ENCODE measurements around the gene CD69.

The CD69 gene

DNA sequence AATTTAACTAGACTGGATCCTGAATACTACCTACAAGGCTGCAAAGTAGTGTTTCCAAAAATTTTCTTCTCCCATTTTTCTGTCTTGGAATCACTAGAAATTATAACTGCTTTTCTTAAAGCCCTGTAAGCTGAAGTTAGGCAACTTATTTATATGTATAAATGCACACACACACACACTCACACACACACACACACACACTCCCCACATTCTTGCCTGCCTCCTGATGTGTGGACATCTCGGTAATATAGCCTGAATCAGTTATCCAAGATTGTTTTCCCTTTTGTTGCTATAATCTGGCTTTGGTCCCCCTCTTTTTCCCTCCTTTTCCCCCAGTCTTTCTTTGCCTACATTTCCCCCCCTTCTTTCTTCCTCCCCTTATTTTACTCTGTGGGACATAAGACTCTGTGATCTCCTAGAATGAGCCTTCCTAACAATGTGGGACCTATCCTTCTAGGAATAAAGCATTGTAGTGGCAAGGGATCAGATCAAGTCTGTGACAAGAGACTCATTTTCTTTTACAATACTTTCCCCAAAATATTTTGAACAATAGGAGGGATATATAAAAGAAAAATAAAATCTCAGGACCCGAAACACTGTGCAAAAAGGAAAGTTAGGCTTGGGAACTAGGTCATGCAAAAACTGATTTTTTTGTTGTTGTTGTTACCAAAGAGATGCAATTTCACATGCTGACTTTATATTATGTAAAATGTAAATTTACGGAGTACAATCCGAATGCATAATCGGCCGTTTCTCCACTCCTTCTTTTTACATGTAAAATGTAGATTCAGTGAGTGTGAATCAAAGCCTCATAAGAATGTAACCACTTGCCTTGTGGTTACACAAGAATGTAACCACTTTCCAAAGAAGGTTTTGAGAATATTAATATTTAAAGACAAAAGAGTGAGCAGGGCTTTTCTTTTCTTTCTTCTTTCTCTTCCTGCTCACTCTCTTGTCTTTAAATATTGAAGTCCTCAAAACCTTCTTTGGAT lies 26.3 kb upstream of the CD69 start:
- Histone ChIP-seq H3K4me2 (ENCODE audit: low read depth, low read length, poor library complexity, severe bottlenecking) (no peak overlapping the region), H3K9me3 (ENCODE audit: insufficient read depth, low read depth, low read length) (no peaks in the 10 kb centered on the region), H3F3A (ENCODE audit: low read depth) (no peaks in the 10 kb centered on the region; the same call in 1 of the 2 replicates), H3K4me1 (ENCODE audit: insufficient read depth, low read length, poor library complexity, severe bottlenecking) (no peaks in the 10 kb centered on the region), H3K27me3 (ENCODE audit: insufficient read depth, low read length, poor library complexity, severe bottlenecking) (no peaks in the 10 kb centered on the region), H4K20me1 (ENCODE audit: insufficient read depth, low read length, poor library complexity, severe bottlenecking) (no peaks in the 10 kb centered on the region), H3K79me2 (ENCODE audit: insufficient read depth, low read length) (no peaks in the 10 kb centered on the region), H3K4me3 (ENCODE audit: low read length, poor library complexity, severe bottlenecking) (no peak overlapping the region), H3K9me2 (replicated peaks; ENCODE audit: low read depth, low read length) (no peaks in the 10 kb centered on the region), H2AFZ (ENCODE audit: low read length) (no peak overlapping the region), H3K9ac (ENCODE audit: low read depth, low read length, poor library complexity, severe bottlenecking) (no peak overlapping the region), H3K36me3 (ENCODE audit: insufficient read depth, low read length) (no peaks in the 10 kb centered on the region)
- no peak for TF ChIP-seq EZH2phosphoT487 (IDR thresholded peaks at IDR 0.05; ENCODE audit: borderline replicate concordance)
- TF ChIP-seq, protein P1, sequence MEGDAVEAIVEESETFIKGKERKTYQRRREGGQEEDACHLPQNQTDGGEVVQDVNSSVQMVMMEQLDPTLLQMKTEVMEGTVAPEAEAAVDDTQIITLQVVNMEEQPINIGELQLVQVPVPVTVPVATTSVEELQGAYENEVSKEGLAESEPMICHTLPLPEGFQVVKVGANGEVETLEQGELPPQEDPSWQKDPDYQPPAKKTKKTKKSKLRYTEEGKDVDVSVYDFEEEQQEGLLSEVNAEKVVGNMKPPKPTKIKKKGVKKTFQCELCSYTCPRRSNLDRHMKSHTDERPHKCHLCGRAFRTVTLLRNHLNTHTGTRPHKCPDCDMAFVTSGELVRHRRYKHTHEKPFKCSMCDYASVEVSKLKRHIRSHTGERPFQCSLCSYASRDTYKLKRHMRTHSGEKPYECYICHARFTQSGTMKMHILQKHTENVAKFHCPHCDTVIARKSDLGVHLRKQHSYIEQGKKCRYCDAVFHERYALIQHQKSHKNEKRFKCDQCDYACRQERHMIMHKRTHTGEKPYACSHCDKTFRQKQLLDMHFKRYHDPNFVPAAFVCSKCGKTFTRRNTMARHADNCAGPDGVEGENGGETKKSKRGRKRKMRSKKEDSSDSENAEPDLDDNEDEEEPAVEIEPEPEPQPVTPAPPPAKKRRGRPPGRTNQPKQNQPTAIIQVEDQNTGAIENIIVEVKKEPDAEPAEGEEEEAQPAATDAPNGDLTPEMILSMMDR (conservative IDR thresholded peaks at IDR 0.05; ENCODE audit: low read length): no peak

DNA sequence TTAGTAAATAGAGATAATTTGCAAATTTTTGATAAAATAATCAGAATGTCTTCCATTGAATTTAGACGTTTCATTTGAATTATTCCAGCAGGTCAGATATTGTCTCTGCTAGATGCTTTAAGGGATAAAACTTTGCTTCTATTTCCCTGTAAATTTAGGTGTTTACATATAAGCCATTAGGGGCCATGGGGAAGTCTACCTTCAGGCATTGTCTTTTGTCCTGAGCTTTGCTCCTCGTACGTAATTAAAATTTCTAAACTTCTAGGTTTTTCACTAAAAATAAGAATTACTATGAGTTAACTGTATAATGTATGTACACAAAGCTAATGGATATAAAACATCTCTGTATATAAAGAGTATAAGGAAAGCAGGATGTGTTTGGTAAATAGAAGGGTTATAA lies 24.1 kb upstream of the CD69 start:
- no peaks in the 10 kb centered on the region for H3K27me3 ChIP-seq (ENCODE audit: insufficient read depth, low read length, poor library complexity, severe bottlenecking)
- no peaks in the 10 kb centered on the region for H3K36me3 ChIP-seq (ENCODE audit: insufficient read depth, low read length)
- H3K9ac ChIP-seq (ENCODE audit: low read depth, low read length, poor library complexity, severe bottlenecking): no peak overlapping the region
- no peaks in the 10 kb centered on the region for H3F3A ChIP-seq (ENCODE audit: low read depth)
- no peaks in the 10 kb centered on the region for H3K9me2 ChIP-seq (replicated peaks; ENCODE audit: low read depth, low read length)
- no peak overlapping the region for H3K4me3 ChIP-seq (ENCODE audit: low read length, poor library complexity, severe bottlenecking)
- no peaks in the 10 kb centered on the region for H3K79me2 ChIP-seq (ENCODE audit: insufficient read depth, low read length)
- no peaks in the 10 kb centered on the region for H4K20me1 ChIP-seq (ENCODE audit: insufficient read depth, low read length, poor library complexity, severe bottlenecking)
- TF ChIP-seq EZH2phosphoT487 (IDR thresholded peaks at IDR 0.05; ENCODE audit: borderline replicate concordance): no peak
- TF ChIP-seq, protein P1 (conservative IDR thresholded peaks at IDR 0.05; ENCODE audit: low read length): no peak
- peak overlapping the region; percentile 65 for H3K4me2 ChIP-seq (ENCODE audit: low read depth, low read length, poor library complexity, severe bottlenecking)
- H3K4me1 ChIP-seq (ENCODE audit: insufficient read depth, low read length, poor library complexity, severe bottlenecking): no peaks in the 10 kb centered on the region
- no peaks in the 10 kb centered on the region for H3K9me3 ChIP-seq (ENCODE audit: insufficient read depth, low read depth, low read length)
- H2AFZ ChIP-seq (ENCODE audit: low read length): no peak overlapping the region

DNA sequence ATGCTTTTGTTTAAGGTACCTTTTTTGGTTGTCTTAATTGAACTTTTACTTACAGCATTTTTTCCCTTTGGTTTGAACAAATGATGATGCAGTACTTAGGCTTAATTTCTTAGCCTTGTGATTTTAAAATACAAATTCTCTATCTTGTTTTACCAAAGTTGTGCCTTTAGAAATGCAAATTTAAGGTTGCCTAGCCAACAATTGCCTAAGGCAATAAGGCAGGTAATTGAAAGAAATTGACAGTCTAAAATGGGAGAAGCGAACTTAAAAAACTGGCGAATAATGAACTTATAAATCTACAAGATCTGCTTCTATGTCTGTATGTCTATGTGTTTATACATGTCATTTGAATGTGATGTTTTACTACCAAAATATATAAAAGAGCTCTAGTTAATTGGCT lies 23.6 kb upstream of the CD69 start:
- Histone ChIP-seq H3K9me3 (ENCODE audit: insufficient read depth, low read depth, low read length) (no peaks in the 10 kb centered on the region), H3K4me1 (ENCODE audit: insufficient read depth, low read length, poor library complexity, severe bottlenecking) (no peaks in the 10 kb centered on the region), H4K20me1 (ENCODE audit: insufficient read depth, low read length, poor library complexity, severe bottlenecking) (no peaks in the 10 kb centered on the region), H3K9me2 (replicated peaks; ENCODE audit: low read depth, low read length) (no peaks in the 10 kb centered on the region), H3K27me3 (ENCODE audit: insufficient read depth, low read length, poor library complexity, severe bottlenecking) (no peaks in the 10 kb centered on the region), H2AFZ (ENCODE audit: low read length) (no peak overlapping the region), H3K79me2 (ENCODE audit: insufficient read depth, low read length) (no peaks in the 10 kb centered on the region), H3F3A (ENCODE audit: low read depth) (no peaks in the 10 kb centered on the region), H3K4me2 (ENCODE audit: low read depth, low read length, poor library complexity, severe bottlenecking) (no peak overlapping the region), H3K9ac (ENCODE audit: low read depth, low read length, poor library complexity, severe bottlenecking) (no peak overlapping the region), H3K36me3 (ENCODE audit: insufficient read depth, low read length) (no peaks in the 10 kb centered on the region), H3K4me3 (ENCODE audit: low read length, poor library complexity, severe bottlenecking) (no peak overlapping the region)
- TF ChIP-seq, protein P1 (conservative IDR thresholded peaks at IDR 0.05; ENCODE audit: low read length): no peak
- TF ChIP-seq EZH2phosphoT487 (IDR thresholded peaks at IDR 0.05; ENCODE audit: borderline replicate concordance): no peak
